Measurements from ENCODE around the gene MCAT.

MCAT gene

GRCh38 chr22:43173976-43174720, 30.9 kb upstream of the MCAT start:
- FAIRE-seq: no peak
- DNase-seq (ENCODE audit: extremely low spot score, insufficient read length, low read depth): no peak

- DNase-seq (ENCODE audit: extremely low spot score, insufficient read length, low read depth) (no peak), FAIRE-seq (no peak)
These were observed 30.4 kb upstream of the MCAT start for GRCh38 chr22:43173566-43173965.

GRCh38 chr22:43172191-43172590, 29.0 kb upstream of the MCAT start:
- DNase-seq (ENCODE audit: extremely low spot score, insufficient read length, low read depth) (no peak), FAIRE-seq (no peak)

- no peak for FAIRE-seq
These were observed 28.4 kb upstream of the MCAT start for GRCh38 chr22:43171607-43172006.

GRCh38 chr22:43171019-43171491, 27.9 kb upstream of the MCAT start:
- FAIRE-seq (no peak), DNase-seq (ENCODE audit: extremely low spot score, insufficient read length, low read depth) (no peak)

More at GRCh38 chr22:43171607-43172006, 28.4 kb upstream of the MCAT start:
- DNase-seq (ENCODE audit: extremely low spot score, insufficient read length, low read depth): no peak

- DNase-seq (ENCODE audit: extremely low spot score, insufficient read length, low read depth) (no peak), FAIRE-seq (no peak)
These were observed 26.9 kb upstream of the MCAT start for GRCh38 chr22:43170131-43170480.

GRCh38 chr22:43169310-43170130, 26.3 kb upstream of the MCAT start:
- FAIRE-seq (no peak), DNase-seq (ENCODE audit: extremely low spot score, insufficient read length, low read depth) (no peak)

GRCh38 chr22:43168471-43169309, 25.5 kb upstream of the MCAT start:
- DNase-seq (ENCODE audit: extremely low spot score, insufficient read length, low read depth) (no peak), FAIRE-seq (no peak)

- no peak for DNase-seq (ENCODE audit: extremely low spot score, insufficient read length, low read depth)
These were observed 23.9 kb upstream of the MCAT start for GRCh38 chr22:43167001-43167589.

GRCh38 chr22:43166132-43166930, 23.1 kb upstream of the MCAT start:
- DNase-seq (ENCODE audit: extremely low spot score, insufficient read length, low read depth) (no peak), FAIRE-seq (no peak)

More at GRCh38 chr22:43167001-43167589, 23.9 kb upstream of the MCAT start:
- FAIRE-seq: no peak

GRCh38 chr22:43164636-43165035, 21.4 kb upstream of the MCAT start:
- DNase-seq (ENCODE audit: extremely low spot score, insufficient read length, low read depth) (no peak), FAIRE-seq (no peak)

- DNase-seq (ENCODE audit: extremely low spot score, insufficient read length, low read depth) (no peak), FAIRE-seq (no peak)
These were observed 20.1 kb upstream of the MCAT start for GRCh38 chr22:43163241-43163795.

GRCh38 chr22:43162412-43163150, 19.4 kb upstream of the MCAT start:
- no peak for FAIRE-seq
- DNase-seq (ENCODE audit: extremely low spot score, insufficient read length, low read depth): no peak

GRCh38 chr22:43160497-43161126, 17.4 kb upstream of the MCAT start:
- FAIRE-seq: no peak
- DNase-seq (ENCODE audit: extremely low spot score, insufficient read length, low read depth): no peak

- FAIRE-seq (no peak), DNase-seq (ENCODE audit: extremely low spot score, insufficient read length, low read depth) (no peak)
These were observed 16.4 kb upstream of the MCAT start for GRCh38 chr22:43159484-43160178.

GRCh38 chr22:43158778-43159483, 15.7 kb upstream of the MCAT start:
- FAIRE-seq: no peak

More at GRCh38 chr22:43158778-43159483, 15.7 kb upstream of the MCAT start:
- DNase-seq (ENCODE audit: extremely low spot score, insufficient read length, low read depth): no peak
